ENCODE measurements around the gene PLPP2.

DNA sequence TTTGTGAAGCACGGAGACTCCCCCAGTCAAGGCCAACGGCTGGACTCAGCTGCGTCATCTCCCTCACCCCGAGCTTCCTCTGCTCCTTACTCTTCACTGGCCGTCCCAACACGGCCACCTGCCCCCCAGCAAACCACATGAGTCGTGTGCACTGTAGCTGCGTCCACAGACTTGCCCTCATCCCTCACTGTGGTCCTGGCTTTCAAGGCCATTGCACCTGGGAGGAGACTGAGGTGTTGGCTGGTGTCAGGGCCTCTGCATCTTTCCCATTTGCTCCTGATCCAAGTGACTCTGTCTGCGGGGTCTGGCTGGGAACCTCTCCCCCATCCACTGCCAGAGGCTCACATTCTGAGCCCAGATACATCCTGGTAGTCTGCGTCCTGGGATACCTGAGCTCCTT, 11.5 kb downstream of the PLPP2 start:
- TF ChIP-seq POLR2A (IDR thresholded peaks at IDR 0.05) (no peak), POLR2AphosphoS5 (IDR thresholded peaks at IDR 0.05) (no peak)
- TF ChIP-seq, protein P1, sequence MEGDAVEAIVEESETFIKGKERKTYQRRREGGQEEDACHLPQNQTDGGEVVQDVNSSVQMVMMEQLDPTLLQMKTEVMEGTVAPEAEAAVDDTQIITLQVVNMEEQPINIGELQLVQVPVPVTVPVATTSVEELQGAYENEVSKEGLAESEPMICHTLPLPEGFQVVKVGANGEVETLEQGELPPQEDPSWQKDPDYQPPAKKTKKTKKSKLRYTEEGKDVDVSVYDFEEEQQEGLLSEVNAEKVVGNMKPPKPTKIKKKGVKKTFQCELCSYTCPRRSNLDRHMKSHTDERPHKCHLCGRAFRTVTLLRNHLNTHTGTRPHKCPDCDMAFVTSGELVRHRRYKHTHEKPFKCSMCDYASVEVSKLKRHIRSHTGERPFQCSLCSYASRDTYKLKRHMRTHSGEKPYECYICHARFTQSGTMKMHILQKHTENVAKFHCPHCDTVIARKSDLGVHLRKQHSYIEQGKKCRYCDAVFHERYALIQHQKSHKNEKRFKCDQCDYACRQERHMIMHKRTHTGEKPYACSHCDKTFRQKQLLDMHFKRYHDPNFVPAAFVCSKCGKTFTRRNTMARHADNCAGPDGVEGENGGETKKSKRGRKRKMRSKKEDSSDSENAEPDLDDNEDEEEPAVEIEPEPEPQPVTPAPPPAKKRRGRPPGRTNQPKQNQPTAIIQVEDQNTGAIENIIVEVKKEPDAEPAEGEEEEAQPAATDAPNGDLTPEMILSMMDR (IDR thresholded peaks at IDR 0.05) = no peak
